CD8-positive, alpha-beta memory T cell (primary cell): ENCODE data around the gene ZNF100. TPM values are rescaled to one million over a fixed set of nuclear protein-coding genes. Genes with fewer than 3 reads are reported as not detected.

Source experiments
- CTCF ChIA-PET: fragments of 350-600 bp; sonication (Branson Sonifier 250); formaldehyde crosslinking; loops from one replicate; lab custom pipeline; 2021; ENCODE audit warnings: antibody characterized with exemption; lab: Charles Lee
- POLR2A ChIA-PET: fragments of 350-600 bp; sonication (Branson Sonifier 250); formaldehyde crosslinking; loops from one replicate; lab custom pipeline; 2021; ENCODE audit warnings: antibody characterized with exemption; lab: Charles Lee
- DNase-seq, 5 donors: peaks; one replicate each; pipeline versions ENCODE4 v3.0.0 to v3.0.0-alpha.2; 2020 to 2022; ENCODE audit warnings: mixed read lengths in 1 of 5
- H3K27ac ChIP-seq: one replicate; pipeline ENCODE4 v1.7.0; 2013; ENCODE audit warnings: low read depth, mild to moderate bottlenecking, low read length, moderate library complexity
- H3K27me3 ChIP-seq: 2 replicates; pipeline ENCODE4 v1.7.0; 2013; ENCODE audit warnings: low read length, mild to moderate bottlenecking; ENCODE audit not compliant: insufficient read depth, poor library complexity, severe bottlenecking
- H3K36me3 ChIP-seq: 2 replicates; pipeline ENCODE4 v1.7.0; 2013; ENCODE audit warnings: mild to moderate bottlenecking, low read length, moderate library complexity; ENCODE audit not compliant: insufficient read depth
- H3K4me1 ChIP-seq: 2 replicates; pipeline ENCODE4 v1.7.0; 2013; ENCODE audit warnings: mild to moderate bottlenecking, low read length, moderate library complexity; ENCODE audit not compliant: insufficient read depth
- H3K4me3 ChIP-seq: 2 replicates; pipeline ENCODE4 v1.7.0; 2013; ENCODE audit warnings: mild to moderate bottlenecking, low read length
- H3K9me3 ChIP-seq: 2 replicates; pipeline ENCODE4 v1.7.0; 2013; ENCODE audit warnings: mild to moderate bottlenecking, low read length
- H3K27ac Mint-ChIP-seq, 8 donors: one replicate each; pipeline ENCODE4 v1.8.0; 2020 to 2021; ENCODE audit warnings: mixed read lengths in 8 of 8, mild to moderate bottlenecking in 6 of 8, inconsistent platforms in 3 of 8, moderate library complexity in 3 of 8
- H3K27me3 Mint-ChIP-seq, 2 donors: one replicate each; pipeline ENCODE4 v1.8.0; 2020 to 2021; ENCODE audit warnings: mixed read lengths in 2 of 2, mild to moderate bottlenecking in 1 of 2, moderate library complexity in 1 of 2
- H3K36me3 Mint-ChIP-seq, 3 donors: one replicate each; pipeline ENCODE4 v1.8.0; 2020 to 2021; ENCODE audit warnings: mixed read lengths in 3 of 3, inconsistent platforms in 1 of 3, mild to moderate bottlenecking in 1 of 3
- H3K4me1 Mint-ChIP-seq, 3 donors: one replicate each; pipeline ENCODE4 v1.8.0; 2020 to 2021; ENCODE audit warnings: mixed read lengths in 3 of 3, inconsistent platforms in 1 of 3, mild to moderate bottlenecking in 1 of 3
- H3K4me3 Mint-ChIP-seq, 7 donors: one replicate each; pipeline ENCODE4 v1.8.0; 2020 to 2021; ENCODE audit warnings: mixed read lengths in 7 of 7, mild to moderate bottlenecking in 6 of 7, moderate library complexity in 4 of 7, inconsistent platforms in 2 of 7
- H3K9me3 Mint-ChIP-seq, 5 donors: one replicate each; pipeline ENCODE4 v1.8.0; 2020 to 2022; ENCODE audit warnings: mixed read lengths in 5 of 5, mild to moderate bottlenecking in 3 of 5, moderate library complexity in 2 of 5, inconsistent platforms in 1 of 5
- polyA plus RNA-seq: library from polyadenylated mRNA; unstranded; fragments of 300-500 nt; fragmentation: Illumina TruSeq; gene quantifications from one replicate; pipeline ENCODE4 v1.2.3, GENCODE V29; 2021
- total RNA-seq, 2 experiments: library from RNA; stranded (reverse); gene quantifications; one replicate each; pipeline ENCODE4 v1.2.3, GENCODE V29; 2021

The ZNF100 gene
- total and polyA plus RNA-seq, 3 experiments from 2014 or later = 8.0 to 19.2 (median 18.3) TPM

GRCh38 chr19:21699197-21699596 is 68.2 kb downstream of the ZNF100 start:
- Histone ChIP-seq H3K27me3 (no peaks in the 10 kb centered on the region), H3K4me3 (no peak overlapping the region), H3K27ac (no peak overlapping the region), H3K36me3 (no peaks in the 10 kb centered on the region), H3K9me3 (no peaks in the 10 kb centered on the region), H3K4me1 (no peaks in the 10 kb centered on the region)
- Mint-ChIP-seq H3K9me3 (no peaks in the 10 kb centered on the region), H3K27me3 (peaks cover 0 to 8% of the 10 kb centered on the region in 2 donors), H3K27ac (no peak overlapping the region), H3K4me3 (no peak overlapping the region), H3K4me1 (no peaks in the 10 kb centered on the region), H3K36me3 (no peaks in the 10 kb centered on the region)
- POLR2A ChIA-PET = no interaction called here
- CTCF ChIA-PET = interaction anchor here (0.6 kb wide), 1 partner anchor 223 kb away, joined by 4 read pairs; no protein-coding TSS in a partner anchor
- no peak for DNase-seq

- Mint-ChIP-seq H3K27ac (peak overlapping the region in 1 of 8 donors; percentile 4), H3K4me1 (no peaks in the 10 kb centered on the region), H3K4me3 (no peak overlapping the region), H3K9me3 (no peaks in the 10 kb centered on the region), H3K36me3 (no peaks in the 10 kb centered on the region), H3K27me3 (peaks cover 0 to 8% of the 10 kb centered on the region in 2 donors)
- no peaks in the 10 kb centered on the region for H3K9me3 ChIP-seq
- peak in 2 of 5 donors; percentile 10 to 24 for DNase-seq
- POLR2A ChIA-PET = no interaction called here
- no peak overlapping the region for H3K4me3 ChIP-seq
- no peaks in the 10 kb centered on the region for H3K36me3 ChIP-seq
- no peak overlapping the region for H3K27ac ChIP-seq
- CTCF ChIA-PET = interaction anchor here (1.0 to 1.4 kb wide), 2 partner anchors 214 to 495 kb away, joined by 3 to 8 read pairs; no protein-coding TSS in a partner anchor
- no peaks in the 10 kb centered on the region for H3K27me3 ChIP-seq
- H3K4me1 ChIP-seq = no peaks in the 10 kb centered on the region
Observed at GRCh38 chr19:21698215-21698614, 69.2 kb downstream of the ZNF100 start.

- Histone ChIP-seq H3K36me3 (no peaks in the 10 kb centered on the region), H3K4me1 (no peaks in the 10 kb centered on the region), H3K9me3 (no peaks in the 10 kb centered on the region), H3K27me3 (no peaks in the 10 kb centered on the region), H3K27ac (no peak overlapping the region), H3K4me3 (no peak overlapping the region)
- no peaks in the 10 kb centered on the region for H3K9me3 Mint-ChIP-seq
- no peaks in the 10 kb centered on the region for H3K36me3 Mint-ChIP-seq
- POLR2A ChIA-PET = no interaction called here
- H3K27me3 Mint-ChIP-seq = peaks cover 0 to 8% of the 10 kb centered on the region in 2 donors
- DNase-seq = no peak
- CTCF ChIA-PET = interaction anchor here (1.0 to 1.4 kb wide), 2 partner anchors 214 to 495 kb away, joined by 3 to 8 read pairs; no protein-coding TSS in a partner anchor
- no peak overlapping the region for H3K27ac Mint-ChIP-seq
- no peak overlapping the region for H3K4me3 Mint-ChIP-seq
- no peaks in the 10 kb centered on the region for H3K4me1 Mint-ChIP-seq
Observed at GRCh38 chr19:21697698-21698097, 69.7 kb downstream of the ZNF100 start.

GRCh38 chr19:21694171-21694906 is 73.0 kb downstream of the ZNF100 start:
- H3K27me3 Mint-ChIP-seq = peaks cover 0 to 8% of the 10 kb centered on the region in 2 donors
- no peaks in the 10 kb centered on the region for H3K36me3 Mint-ChIP-seq
- H3K27ac Mint-ChIP-seq = no peak overlapping the region
- CTCF ChIA-PET = no interaction called here
- H3K9me3 ChIP-seq = no peaks in the 10 kb centered on the region
- peak overlapping the region; percentile 6 for H3K27ac ChIP-seq
- POLR2A ChIA-PET = no interaction called here
- H3K27me3 ChIP-seq = no peaks in the 10 kb centered on the region
- no peaks in the 10 kb centered on the region for H3K36me3 ChIP-seq
- no peak overlapping the region for H3K4me3 Mint-ChIP-seq
- no peaks in the 10 kb centered on the region for H3K4me1 Mint-ChIP-seq
- H3K4me3 ChIP-seq = no peak overlapping the region
- no peaks in the 10 kb centered on the region for H3K4me1 ChIP-seq
- DNase-seq = no peak
- no peaks in the 10 kb centered on the region for H3K9me3 Mint-ChIP-seq

GRCh38 chr19:21693399-21693798 is 74.0 kb downstream of the ZNF100 start:
- Histone ChIP-seq H3K9me3 (no peaks in the 10 kb centered on the region), H3K36me3 (no peaks in the 10 kb centered on the region), H3K27me3 (no peaks in the 10 kb centered on the region), H3K4me1 (no peaks in the 10 kb centered on the region), H3K27ac (no peak overlapping the region), H3K4me3 (no peak overlapping the region)
- H3K4me3 Mint-ChIP-seq = no peak overlapping the region
- H3K27me3 Mint-ChIP-seq = peaks cover 0 to 3% of the 10 kb centered on the region in 2 donors
- H3K36me3 Mint-ChIP-seq = no peaks in the 10 kb centered on the region
- peak overlapping the region in 1 of 8 donors; percentile 86 for H3K27ac Mint-ChIP-seq
- H3K4me1 Mint-ChIP-seq = no peaks in the 10 kb centered on the region
- no peaks in the 10 kb centered on the region for H3K9me3 Mint-ChIP-seq
- DNase-seq = no peak
- ChIA-PET POLR2A (no interaction called here), CTCF (no interaction called here)

- ChIA-PET POLR2A (no interaction called here), CTCF (no interaction called here)
- H3K4me3 ChIP-seq = no peak overlapping the region
- H3K36me3 Mint-ChIP-seq = no peaks in the 10 kb centered on the region
- no peak for DNase-seq
- H3K4me3 Mint-ChIP-seq = no peak overlapping the region
- H3K9me3 Mint-ChIP-seq = no peaks in the 10 kb centered on the region
- no peak overlapping the region for H3K27ac ChIP-seq
- no peaks in the 10 kb centered on the region for H3K4me1 ChIP-seq
- no peaks in the 10 kb centered on the region for H3K9me3 ChIP-seq
- no peaks in the 10 kb centered on the region for H3K27me3 ChIP-seq
- peak overlapping the region in 1 of 8 donors; percentile 15 for H3K27ac Mint-ChIP-seq
- H3K27me3 Mint-ChIP-seq = peaks cover 0 to 4% of the 10 kb centered on the region in 2 donors
- H3K36me3 ChIP-seq = no peaks in the 10 kb centered on the region
- H3K4me1 Mint-ChIP-seq = no peaks in the 10 kb centered on the region
Observed at GRCh38 chr19:21691661-21692060, 75.7 kb downstream of the ZNF100 start.

GRCh38 chr19:21688464-21688863 is 78.9 kb downstream of the ZNF100 start:
- Mint-ChIP-seq H3K4me1 (no peaks in the 10 kb centered on the region), H3K9me3 (peaks cover 0 to 3% (median 0%) of the 10 kb centered on the region in 5 donors), H3K36me3 (no peaks in the 10 kb centered on the region), H3K4me3 (no peak overlapping the region), H3K27me3 (peaks cover 0 to 2% of the 10 kb centered on the region in 2 donors), H3K27ac (no peak overlapping the region)
- Histone ChIP-seq H3K27ac (no peak overlapping the region), H3K36me3 (no peaks in the 10 kb centered on the region), H3K9me3 (no peaks in the 10 kb centered on the region), H3K4me3 (no peak overlapping the region), H3K27me3 (no peaks in the 10 kb centered on the region), H3K4me1 (no peaks in the 10 kb centered on the region)
- DNase-seq = no peak
- CTCF ChIA-PET = no interaction called here
- POLR2A ChIA-PET = no interaction called here

- Mint-ChIP-seq H3K27ac (no peak overlapping the region), H3K36me3 (no peaks in the 10 kb centered on the region), H3K9me3 (peaks cover 0 to 18% (median 0%) of the 10 kb centered on the region in 5 donors), H3K4me3 (peak overlapping the region in 1 of 7 donors; percentile 56), H3K27me3 (peaks cover 3 to 21% of the 10 kb centered on the region in 2 donors), H3K4me1 (no peaks in the 10 kb centered on the region)
- POLR2A ChIA-PET = no interaction called here
- no peak overlapping the region for H3K4me3 ChIP-seq
- H3K27ac ChIP-seq = no peak overlapping the region
- no peaks in the 10 kb centered on the region for H3K27me3 ChIP-seq
- H3K36me3 ChIP-seq = no peaks in the 10 kb centered on the region
- no peaks in the 10 kb centered on the region for H3K9me3 ChIP-seq
- CTCF ChIA-PET = no interaction called here
- no peak for DNase-seq
- H3K4me1 ChIP-seq = no peaks in the 10 kb centered on the region
Observed at GRCh38 chr19:21680671-21681070, 86.7 kb downstream of the ZNF100 start.
